Measurements from ENCODE around the gene DMD.

The DMD gene

DNA sequence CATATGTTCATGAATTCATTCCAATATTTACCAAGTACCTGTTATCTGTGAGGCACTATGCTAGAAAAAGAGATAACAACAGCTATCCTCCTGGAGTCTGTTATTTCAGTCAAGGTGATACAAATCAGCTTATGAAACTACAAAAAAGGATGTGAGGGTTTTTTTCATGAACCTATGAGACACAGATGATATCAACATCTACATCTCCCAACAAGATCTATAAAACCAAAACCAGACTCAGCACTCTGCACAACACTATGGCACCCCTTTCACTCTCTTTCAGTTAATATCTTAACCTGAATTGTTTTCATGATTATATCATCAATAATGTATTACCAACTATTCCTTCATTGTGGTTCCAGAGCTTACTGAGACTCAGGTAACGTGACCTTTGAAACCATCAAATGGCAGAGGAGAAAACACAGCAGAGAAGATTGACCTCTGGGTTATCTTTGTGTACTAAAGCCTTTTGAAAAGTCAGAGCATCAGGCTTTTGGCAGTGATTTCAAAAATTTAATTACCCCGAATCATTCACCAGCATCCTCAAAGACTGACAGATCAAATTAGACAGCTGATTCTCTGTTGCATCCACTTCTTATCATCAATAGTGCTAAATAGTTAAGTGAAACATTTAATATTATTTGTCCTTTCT lies 1894.9 kb downstream of the DMD start:
- no peak for DNase-seq

GRCh38 chrX:31314921-31315320 lies 1896.4 kb downstream of the DMD start:
- DNase-seq = no peak

GRCh38 chrX:31307952-31308351 lies 1903.4 kb downstream of the DMD start:
- DNase-seq = no peak

- DNase-seq = no peak
These were observed 1908.7 kb downstream of the DMD start for GRCh38 chrX:31302573-31303075.

- DNase-seq = no peak
These were observed 1909.4 kb downstream of the DMD start for GRCh38 chrX:31301941-31302340.

DNA sequence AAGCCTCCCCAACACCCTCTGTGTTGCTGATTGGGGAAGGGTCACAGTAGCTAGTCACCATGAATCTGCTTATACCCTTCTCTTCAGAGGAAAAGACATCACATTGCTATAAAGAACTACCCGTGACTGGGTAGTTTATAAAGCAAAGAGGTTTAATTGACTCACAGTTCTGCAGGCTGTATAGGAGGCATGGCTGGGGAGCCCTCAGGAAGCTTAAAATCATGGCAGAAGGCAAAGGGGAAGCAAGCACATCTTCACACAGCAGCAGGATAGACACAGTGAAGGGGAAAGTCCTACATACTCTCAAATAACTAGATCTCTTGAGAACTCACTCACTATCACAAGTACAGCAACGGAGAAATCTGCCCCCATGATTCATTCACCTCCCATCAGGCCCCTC lies 1910.1 kb downstream of the DMD start:
- DNase-seq = no peak

- DNase-seq = no peak
These were observed 1912.4 kb downstream of the DMD start for GRCh38 chrX:31298916-31299315.

DNA sequence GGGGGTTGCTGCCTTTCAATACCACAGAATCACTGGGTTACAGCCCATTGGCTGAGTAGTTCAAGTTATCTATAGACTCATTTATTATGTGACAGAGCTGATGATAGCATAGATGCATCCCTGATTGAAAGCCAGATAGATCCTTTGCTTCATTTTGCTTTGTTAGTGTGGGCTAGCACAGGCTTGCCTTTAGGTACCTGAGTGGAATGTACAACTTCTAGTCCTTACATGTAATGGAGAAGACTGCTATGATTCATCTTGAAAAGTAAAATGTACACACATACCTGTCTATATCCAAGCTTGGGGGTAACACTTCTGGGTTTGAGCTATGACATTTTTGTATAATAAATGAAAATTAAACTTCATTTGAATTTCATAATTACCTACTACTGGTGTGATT lies 1913.5 kb downstream of the DMD start:
- no peak for DNase-seq

GRCh38 chrX:31294475-31294874 lies 1916.9 kb downstream of the DMD start:
- DNase-seq = no peak

- no peak for DNase-seq
These were observed 1917.9 kb downstream of the DMD start for GRCh38 chrX:31293409-31293808.

GRCh38 chrX:31291131-31291530 lies 1920.2 kb downstream of the DMD start:
- DNase-seq = no peak

- no peak for DNase-seq
These were observed 1923.5 kb downstream of the DMD start for GRCh38 chrX:31287861-31288260.

DNA sequence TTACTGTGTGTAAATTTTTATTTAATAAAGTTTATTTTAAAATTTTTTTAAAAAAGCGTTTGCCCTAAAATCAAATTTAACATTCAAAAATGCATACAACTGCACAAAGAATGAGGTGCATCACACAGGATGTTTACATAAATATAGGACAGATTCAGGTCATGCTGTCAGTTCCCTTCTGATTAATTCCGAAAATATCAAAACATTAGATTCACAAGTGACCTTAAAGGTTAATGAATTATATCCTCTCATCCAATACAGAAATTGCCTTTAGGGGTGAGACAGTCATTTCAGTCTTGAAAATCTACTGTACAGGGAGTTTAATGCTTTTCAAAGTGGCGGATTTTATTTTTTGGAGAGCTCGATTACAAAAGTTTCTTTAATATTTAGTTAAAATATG lies 1930.8 kb downstream of the DMD start:
- no peak for DNase-seq

DNA sequence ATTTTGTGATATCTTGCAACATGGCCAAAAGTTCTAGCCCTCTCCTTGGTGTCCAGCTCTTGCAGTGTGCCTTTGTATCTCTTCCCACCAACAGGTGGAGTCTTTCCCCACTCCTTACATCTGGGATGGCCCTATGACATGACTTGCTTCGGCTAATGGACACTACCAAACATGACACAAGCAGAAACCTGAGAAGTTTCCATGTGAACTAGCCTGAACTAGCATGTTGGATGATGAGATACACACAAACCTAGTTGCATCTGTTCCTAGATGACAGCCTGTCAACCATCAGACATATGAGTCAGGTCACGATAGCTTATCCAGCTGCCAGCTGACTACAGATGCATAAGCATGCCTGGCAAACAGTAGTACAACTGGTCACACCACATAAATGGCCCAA lies 1932.0 kb downstream of the DMD start:
- DNase-seq = no peak

DNA sequence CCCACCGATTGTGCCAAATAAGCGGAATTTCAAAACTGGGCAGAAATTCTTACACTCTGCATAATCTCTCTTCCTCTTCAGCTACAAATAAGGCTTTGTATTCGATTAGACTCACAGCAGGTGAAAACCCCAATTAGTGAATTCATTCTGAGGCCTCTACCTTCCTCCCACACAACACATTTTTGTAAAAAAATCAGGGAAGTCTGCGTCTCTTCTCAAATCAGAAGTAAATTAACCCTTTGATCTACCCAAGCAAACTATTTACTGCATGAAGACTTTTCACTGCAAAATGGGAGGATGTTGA lies 1938.9 kb downstream of the DMD start:
- DNase-seq = no peak

GRCh38 chrX:31271615-31272471 lies 1939.5 kb downstream of the DMD start:
- no peak for DNase-seq

DNA sequence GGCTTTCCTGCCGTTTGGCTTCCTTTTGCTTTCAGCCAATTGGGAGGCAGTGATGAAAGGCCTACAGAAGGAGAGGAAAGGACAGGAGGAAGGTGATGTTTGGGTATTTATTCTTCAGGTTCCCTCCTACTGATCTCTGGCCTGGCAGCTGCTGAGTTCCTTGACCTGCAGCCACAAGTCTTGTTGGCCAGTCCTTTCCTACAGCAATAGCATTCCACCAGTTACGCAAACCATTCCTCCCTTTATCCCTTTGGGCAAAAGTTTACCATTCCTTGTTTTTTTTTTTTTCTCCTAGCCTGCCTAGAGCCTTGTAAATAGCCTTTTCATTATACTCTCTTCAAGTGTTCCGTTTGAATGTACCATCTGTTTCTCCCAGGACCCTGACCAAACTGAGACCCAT lies 1941.4 kb downstream of the DMD start:
- DNase-seq = no peak

- DNase-seq = no peak
These were observed 1943.0 kb downstream of the DMD start for GRCh38 chrX:31268359-31268758.

- peak; percentile 1 for DNase-seq
These were observed 1944.9 kb downstream of the DMD start for GRCh38 chrX:31266203-31267076.

DNA sequence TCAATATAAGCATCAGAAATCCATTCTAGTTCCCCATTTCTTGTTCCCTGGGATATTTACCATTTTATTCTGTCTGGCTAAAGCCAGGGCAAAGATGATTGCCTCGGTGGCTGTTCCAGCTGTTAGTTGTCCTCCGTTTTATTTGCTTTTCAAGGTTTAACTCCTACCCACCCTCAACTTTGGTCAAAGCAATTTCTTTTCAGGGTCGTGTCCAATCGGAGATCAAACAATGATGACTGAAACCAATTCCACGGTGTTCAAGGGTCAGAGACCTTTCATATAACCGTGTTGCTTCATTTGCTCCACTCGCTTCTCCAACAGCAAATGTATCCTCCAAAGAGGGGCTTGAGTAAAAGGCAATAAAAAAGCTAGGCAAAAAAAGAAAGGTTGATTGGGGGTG lies 1946.0 kb downstream of the DMD start:
- DNase-seq = no peak

GRCh38 chrX:31260351-31260750 lies 1951.0 kb downstream of the DMD start:
- no peak for DNase-seq

DNA sequence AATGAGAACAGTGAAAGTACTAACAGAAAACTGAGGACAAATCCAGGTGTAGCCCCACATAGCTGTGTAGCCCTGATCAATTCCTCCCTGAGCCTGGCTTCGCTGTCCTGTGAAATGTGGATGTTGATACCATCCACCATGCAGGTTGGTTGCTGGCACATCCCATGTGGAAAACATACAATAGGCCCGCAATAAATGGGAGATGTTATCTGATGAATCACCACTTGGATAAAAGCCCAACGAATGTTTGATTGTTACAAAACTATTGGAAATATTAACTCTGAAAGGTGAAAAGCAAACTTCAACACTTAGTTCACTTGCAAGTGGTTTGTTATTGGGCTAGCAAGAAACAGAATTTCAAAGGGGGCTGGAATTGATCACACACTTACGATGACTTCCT lies 1953.2 kb downstream of the DMD start:
- no peak for DNase-seq

DNA sequence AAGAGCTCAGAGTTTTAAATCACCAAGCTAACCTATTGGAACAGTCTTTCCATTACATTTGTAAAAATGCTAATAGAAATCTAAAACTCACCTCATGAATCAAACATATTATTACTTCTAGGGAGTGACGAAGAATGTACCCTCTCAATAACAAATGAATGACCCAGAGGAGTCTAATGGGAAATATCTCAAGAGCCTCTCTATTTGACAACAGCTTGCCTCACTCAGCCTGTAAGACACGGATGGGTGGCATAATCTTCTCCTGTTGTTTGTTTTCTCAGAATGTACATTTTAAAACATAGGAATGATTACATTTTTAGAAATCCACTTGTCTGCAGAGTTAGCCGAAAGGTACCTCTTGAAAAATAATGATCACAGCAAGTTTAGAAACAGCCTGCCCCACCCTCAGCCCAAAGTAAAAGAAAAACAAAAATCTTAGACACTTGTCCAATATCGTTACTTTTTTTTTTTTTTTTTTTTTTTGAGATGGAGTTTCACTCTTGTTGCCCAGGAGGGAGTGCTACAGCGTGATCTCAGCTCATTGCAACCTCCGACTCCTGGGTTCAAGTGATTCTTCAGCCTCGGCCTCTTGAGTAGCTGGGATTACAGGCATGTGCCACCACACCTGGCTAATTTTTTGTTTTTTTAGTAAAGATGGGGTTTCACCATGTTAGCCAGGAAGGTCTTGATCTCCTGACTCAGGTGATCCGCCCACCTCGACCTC lies 1955.9 kb downstream of the DMD start:
- no peak for DNase-seq
